Lower leg skin (tissue), 4 donors: ENCODE measurements around the gene UBR3. TPM values are rescaled to one million over a fixed set of nuclear protein-coding genes. Genes with fewer than 3 reads are reported as not detected.

Experiments used
- DNase-seq, 2 donors: peaks; one replicate each; pipeline ENCODE4 v3.0.0-alpha.2; 2019; ENCODE audit warnings: low spot score in 2 of 2
- H3K4me3 ChIP-seq: fragments of 200-600 bp; sonication (generic); 2 replicates; pipeline ENCODE4 v1.5.1; 2017; ENCODE audit warnings: mild to moderate bottlenecking, low read depth; ENCODE audit not compliant: poor library complexity, severe bottlenecking
- CTCF ChIP-seq, 3 donors: fragments of 450-650 bp; IDR thresholded peaks; one replicate each; pipeline ENCODE4 v1.5.1; 2016; ENCODE audit warnings: antibody characterized with exemption in 3 of 3, mild to moderate bottlenecking in 3 of 3, moderate library complexity in 2 of 3
- POLR2A ChIP-seq, 2 donors: fragments of 450-650 bp; IDR thresholded peaks; one replicate each; pipeline ENCODE4 v1.6.1; 2016 to 2017; ENCODE audit warnings: antibody characterized with exemption in 2 of 2, mild to moderate bottlenecking in 1 of 2, moderate library complexity in 1 of 2
- WGBS, 2 donors: methylation state at CpG; one replicate each; pipeline ENCODE4 v1.1.5; 2018; 5-methylcytosine and 5-hydroxymethylcytosine counted together
- intact Hi-C: fragments of 100-400 bp; cut with DNase I; formaldehyde crosslinking; loops from one replicate; pipeline ENCODE4 v1.15.0; 2023; ENCODE audit warnings: low total_unique reads
- total RNA-seq, 4 donors: library from RNA; depleted of rRNA; stranded (reverse); fragments of >200 nt; gene quantifications; one replicate each; pipeline ENCODE4 v1.1.0, GENCODE V29; 2016

The UBR3 gene
- total RNA-seq, 4 donors from 2014 or later = 40.8 to 64.7 (median 50.5) TPM

GRCh38 chr2:170014769-170015168 lies 187.5 kb downstream of the UBR3 start:
- TF ChIP-seq CTCF (IDR thresholded peaks at IDR 0.05) = no peak
- no peak for TF ChIP-seq POLR2A (IDR thresholded peaks at IDR 0.05)
- intact Hi-C loops = no loop called here
- no peak overlapping the region for H3K4me3 ChIP-seq
- no peak for DNase-seq
- WGBS, 2 donors = 96 to 97% methylated on average over 1 of the region's 1 CpG

GRCh38 chr2:170017860-170018532 lies 190.7 kb downstream of the UBR3 start:
- DNase-seq = no peak
- H3K4me3 ChIP-seq = no peak overlapping the region
- TF ChIP-seq POLR2A (IDR thresholded peaks at IDR 0.05) (no peak), CTCF (IDR thresholded peaks at IDR 0.05) (no peak)
- whole genome bisulfite sequencing, 2 donors = 72 to 73% methylated on average over 4 of the region's 4 CpGs
- intact Hi-C loops = no loop called here

- no peak for TF ChIP-seq POLR2A (IDR thresholded peaks at IDR 0.05)
- H3K4me3 ChIP-seq = no peak overlapping the region
- 70 to 76% methylated on average over 5 of the region's 5 CpGs for WGBS, 2 donors
- no peak for DNase-seq
- intact Hi-C loops = no loop called here
Measured at GRCh38 chr2:170019060-170019805, 192.0 kb downstream of the UBR3 start.

- TF ChIP-seq POLR2A (IDR thresholded peaks at IDR 0.05) = no peak
- TF ChIP-seq CTCF (IDR thresholded peaks at IDR 0.05) = no peak
- intact Hi-C loops = no loop called here
- WGBS, 2 donors = 52 to 80% methylated on average over 1 of the region's 1 CpG
- DNase-seq = no peak
- H3K4me3 ChIP-seq = no peak overlapping the region
Measured at GRCh38 chr2:170020777-170021176, 193.5 kb downstream of the UBR3 start.

GRCh38 chr2:170022692-170023091 lies 195.4 kb downstream of the UBR3 start:
- no peak for TF ChIP-seq CTCF (IDR thresholded peaks at IDR 0.05)
- no peak for TF ChIP-seq POLR2A (IDR thresholded peaks at IDR 0.05)
- no peak overlapping the region for H3K4me3 ChIP-seq
- no peak for DNase-seq
- intact Hi-C loops = no loop called here

GRCh38 chr2:170024721-170025120 lies 197.5 kb downstream of the UBR3 start:
- TF ChIP-seq CTCF (IDR thresholded peaks at IDR 0.05) (no peak), POLR2A (IDR thresholded peaks at IDR 0.05) (no peak)
- intact Hi-C loops = no loop called here
- 95% methylated on average over 1 of the region's 1 CpG for WGBS, 2 donors
- no peak overlapping the region for H3K4me3 ChIP-seq
- DNase-seq = no peak
